ENCODE results near the gene PDE11A. TPM values are rescaled to one million over a fixed set of nuclear protein-coding genes. Genes with fewer than 3 reads are reported as not detected.

Gene PDE11A
- total and polyA plus RNA-seq, 2 experiments from 2014 or later, result 1.7 to 3.6 TPM

DNA sequence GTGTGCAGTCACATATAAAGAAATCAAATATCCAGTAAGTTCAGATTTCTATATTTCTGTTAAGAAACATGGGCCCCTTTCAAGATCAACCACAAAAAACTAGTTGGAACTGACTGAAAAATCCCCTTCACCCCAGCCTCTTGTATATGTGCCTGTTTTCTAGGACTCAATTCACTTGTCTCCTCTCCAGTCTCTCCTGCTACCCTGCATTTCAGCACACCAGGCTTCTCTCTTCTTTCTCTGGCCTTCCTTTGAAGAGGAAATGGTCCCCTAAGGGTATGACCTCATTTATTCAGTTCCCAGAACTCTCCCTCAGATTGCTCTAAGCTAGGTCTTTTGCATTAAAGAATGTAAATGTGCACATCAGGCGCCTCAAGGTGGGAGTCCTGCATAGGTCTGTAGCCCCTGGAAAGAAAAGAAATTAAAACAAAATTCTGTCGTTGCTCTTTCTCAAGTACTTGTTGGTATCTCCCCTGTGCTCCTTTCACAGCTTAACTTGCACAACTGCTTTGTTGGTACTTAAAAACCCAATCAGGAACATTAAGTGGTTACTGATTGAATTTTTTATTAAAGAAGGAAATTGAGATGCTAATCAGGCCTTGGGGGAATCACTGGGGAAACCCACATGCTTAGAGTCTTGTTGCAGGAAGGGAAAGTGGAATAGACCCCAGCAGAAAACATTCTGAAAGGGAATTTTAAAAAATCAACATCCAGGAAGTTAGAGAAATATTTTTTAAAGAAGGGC, 401.6 kb downstream of the PDE11A start:
- TF ChIP-seq, protein P1, sequence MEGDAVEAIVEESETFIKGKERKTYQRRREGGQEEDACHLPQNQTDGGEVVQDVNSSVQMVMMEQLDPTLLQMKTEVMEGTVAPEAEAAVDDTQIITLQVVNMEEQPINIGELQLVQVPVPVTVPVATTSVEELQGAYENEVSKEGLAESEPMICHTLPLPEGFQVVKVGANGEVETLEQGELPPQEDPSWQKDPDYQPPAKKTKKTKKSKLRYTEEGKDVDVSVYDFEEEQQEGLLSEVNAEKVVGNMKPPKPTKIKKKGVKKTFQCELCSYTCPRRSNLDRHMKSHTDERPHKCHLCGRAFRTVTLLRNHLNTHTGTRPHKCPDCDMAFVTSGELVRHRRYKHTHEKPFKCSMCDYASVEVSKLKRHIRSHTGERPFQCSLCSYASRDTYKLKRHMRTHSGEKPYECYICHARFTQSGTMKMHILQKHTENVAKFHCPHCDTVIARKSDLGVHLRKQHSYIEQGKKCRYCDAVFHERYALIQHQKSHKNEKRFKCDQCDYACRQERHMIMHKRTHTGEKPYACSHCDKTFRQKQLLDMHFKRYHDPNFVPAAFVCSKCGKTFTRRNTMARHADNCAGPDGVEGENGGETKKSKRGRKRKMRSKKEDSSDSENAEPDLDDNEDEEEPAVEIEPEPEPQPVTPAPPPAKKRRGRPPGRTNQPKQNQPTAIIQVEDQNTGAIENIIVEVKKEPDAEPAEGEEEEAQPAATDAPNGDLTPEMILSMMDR (IDR thresholded peaks at IDR 0.05; ENCODE audit: low read depth, low read length), result no peak
- no peak for DNase-seq (ENCODE audit: low read depth in 1 of 2, low spot score in 1 of 2)
- H3K4me1 ChIP-seq (ENCODE audit: low read depth), result peaks cover 5% of the 10 kb centered on the region

GRCh38 chr2:177669625-177670330, 402.8 kb downstream of the PDE11A start:
- Histone ChIP-seq H3K27me3 (peaks cover 7% of the 10 kb centered on the region), H3K27ac (no peak overlapping the region), H3K9me3 (ENCODE audit: low read depth) (no peaks in the 10 kb centered on the region), H3K4me1 (ENCODE audit: low read depth) (peaks cover 5% of the 10 kb centered on the region), H3K36me3 (no peaks in the 10 kb centered on the region), H3K4me3 (no peak overlapping the region)
- TF ChIP-seq, protein P1 (IDR thresholded peaks at IDR 0.05; ENCODE audit: low read depth, low read length), result no peak
- DNase-seq (ENCODE audit: low read depth in 1 of 2, low spot score in 1 of 2), result no peak

More for the DNA sequence above, 401.6 kb downstream of the PDE11A start:
- Histone ChIP-seq H3K27ac (no peak overlapping the region), H3K36me3 (no peaks in the 10 kb centered on the region), H3K9me3 (ENCODE audit: low read depth) (no peaks in the 10 kb centered on the region), H3K27me3 (peaks cover 7% of the 10 kb centered on the region), H3K4me3 (no peak overlapping the region)

GRCh38 chr2:177669201-177669600, 403.4 kb downstream of the PDE11A start:
- Histone ChIP-seq H3K4me3 (no peak overlapping the region), H3K27ac (no peak overlapping the region), H3K36me3 (no peaks in the 10 kb centered on the region), H3K4me1 (ENCODE audit: low read depth) (peaks cover 5% of the 10 kb centered on the region), H3K9me3 (ENCODE audit: low read depth) (no peaks in the 10 kb centered on the region), H3K27me3 (peaks cover 7% of the 10 kb centered on the region)
- TF ChIP-seq, protein P1 (IDR thresholded peaks at IDR 0.05; ENCODE audit: low read depth, low read length), result no peak
- DNase-seq (ENCODE audit: low read depth in 1 of 2, low spot score in 1 of 2), result no peak

GRCh38 chr2:177668617-177669016, 404.0 kb downstream of the PDE11A start:
- TF ChIP-seq, protein P1 (IDR thresholded peaks at IDR 0.05; ENCODE audit: low read depth, low read length), result no peak
- Histone ChIP-seq H3K27me3 (peaks cover 7% of the 10 kb centered on the region), H3K4me3 (no peak overlapping the region), H3K4me1 (ENCODE audit: low read depth) (peaks cover 5% of the 10 kb centered on the region), H3K36me3 (no peaks in the 10 kb centered on the region), H3K27ac (no peak overlapping the region), H3K9me3 (ENCODE audit: low read depth) (no peaks in the 10 kb centered on the region)
- no peak for DNase-seq (ENCODE audit: low read depth in 1 of 2, low spot score in 1 of 2)

- Histone ChIP-seq H3K36me3 (no peaks in the 10 kb centered on the region), H3K9me3 (ENCODE audit: low read depth) (no peaks in the 10 kb centered on the region), H3K27ac (no peak overlapping the region), H3K4me1 (ENCODE audit: low read depth) (peaks cover 5% of the 10 kb centered on the region), H3K27me3 (peaks cover 7% of the 10 kb centered on the region), H3K4me3 (no peak overlapping the region)
- DNase-seq (ENCODE audit: low read depth in 1 of 2, low spot score in 1 of 2), result peak in 1 of 2 donors; percentile 15
- TF ChIP-seq, protein P1 (IDR thresholded peaks at IDR 0.05; ENCODE audit: low read depth, low read length), result no peak
These were observed 405.0 kb downstream of the PDE11A start for GRCh38 chr2:177667626-177668025.
